GM19240 (cell line): Measurements from ENCODE around the gene TMEM41A.
"Not testable (repeated sequence)": the region's sequence is repeated elsewhere in the genome, so short reads cannot be mapped to it uniquely, and the experiment has no call there.

Source experiments
- DNase-seq: peaks from one replicate; pipeline ENCODE4 v3.0.0; 2011; ENCODE audit warnings: low spot score; ENCODE audit not compliant: insufficient read length

The TMEM41A gene

GRCh38 chr3:185489462-185489861, 9.4 kb downstream of the TMEM41A start:
- no peak for DNase-seq

DNA sequence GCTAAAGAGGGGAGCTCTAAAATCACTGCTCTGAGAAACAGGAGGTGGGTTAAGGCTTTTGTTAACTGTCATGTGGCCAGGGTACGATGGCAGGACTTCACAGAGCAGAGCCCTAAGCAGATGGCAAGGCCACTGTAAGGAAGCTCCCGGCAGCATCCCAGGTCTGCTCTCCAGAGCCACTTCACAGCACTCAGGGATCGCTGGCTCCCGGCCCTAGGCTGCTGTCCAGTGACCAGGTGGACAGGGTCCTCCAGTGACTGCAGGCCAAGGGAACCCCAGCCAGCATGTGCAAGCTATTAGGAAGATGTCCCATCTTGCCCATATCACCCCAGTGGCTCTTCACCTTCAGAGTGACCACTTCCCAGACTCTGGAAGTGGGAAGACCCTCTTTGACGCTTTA, 10.4 kb downstream of the TMEM41A start:
- no peak for DNase-seq

DNA sequence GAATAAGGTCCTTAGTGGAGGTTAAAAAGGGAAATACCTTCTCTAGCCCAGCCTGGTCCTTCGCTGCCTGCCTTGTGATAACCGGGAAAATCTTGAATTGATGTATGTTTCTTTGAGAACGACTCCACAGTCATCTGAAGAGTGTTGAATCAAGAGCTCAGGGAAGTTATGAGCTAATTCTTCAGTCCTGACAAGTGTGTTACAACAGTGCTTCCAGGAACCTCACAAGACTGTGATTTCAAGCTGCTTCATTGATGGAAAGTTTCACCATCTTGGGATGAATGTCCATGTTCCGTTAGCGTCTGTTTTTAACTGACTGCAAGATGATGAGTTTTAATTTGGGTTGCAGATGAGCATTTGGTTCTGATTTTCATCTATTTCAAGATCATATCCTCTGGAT, 12.4 kb downstream of the TMEM41A start:
- DNase-seq, result no peak

GRCh38 chr3:185484296-185484695, 14.5 kb downstream of the TMEM41A start:
- no peak for DNase-seq

DNA sequence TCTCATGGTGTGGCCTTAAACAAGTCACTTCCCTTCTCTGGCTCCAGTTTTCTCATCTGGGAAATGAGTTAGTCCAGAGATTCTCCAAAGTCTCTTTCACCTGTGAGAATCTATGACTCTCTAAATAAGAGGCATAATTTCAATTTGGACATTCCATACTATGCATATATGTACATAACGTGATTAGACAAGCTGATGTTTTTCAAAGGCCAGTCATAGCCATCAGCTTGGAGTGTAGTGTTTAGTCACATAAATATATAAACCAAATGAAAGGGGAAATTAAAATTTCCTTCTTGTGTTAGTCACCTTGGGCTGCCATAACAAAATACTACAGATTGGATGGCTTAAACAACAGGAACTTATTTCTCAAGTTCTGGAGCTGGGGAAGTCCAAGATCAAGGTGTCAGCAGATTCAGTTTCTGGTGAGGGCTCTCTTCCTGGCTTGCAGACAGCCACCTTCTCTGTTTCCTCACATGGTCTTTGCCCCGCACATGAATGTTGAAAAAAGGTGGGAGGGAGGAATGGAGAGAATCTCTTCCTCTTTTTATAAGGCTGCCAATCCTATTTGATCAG, 19.4 kb downstream of the TMEM41A start:
- no peak for DNase-seq

- no peak for DNase-seq
These were observed 21.5 kb downstream of the TMEM41A start for GRCh38 chr3:185477316-185477715.

DNA sequence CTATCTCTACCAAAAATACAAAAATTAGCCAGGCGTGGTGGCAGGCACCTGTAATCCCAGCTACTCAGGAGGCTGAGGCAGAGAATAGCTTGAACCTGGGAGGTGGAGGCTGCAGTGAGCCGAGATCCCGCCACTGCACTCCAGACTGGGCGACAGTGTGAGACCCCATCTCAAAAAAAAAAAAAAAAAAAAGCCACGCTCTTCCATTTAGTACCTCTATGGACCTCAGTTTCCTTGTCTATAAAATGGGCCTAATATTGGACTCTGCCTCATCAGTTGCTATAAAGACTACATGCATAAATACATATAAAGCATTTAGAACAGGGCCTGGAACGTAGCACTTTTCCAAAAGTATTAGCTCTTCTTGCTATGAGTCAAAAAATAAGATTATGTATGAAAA, 23.9 kb downstream of the TMEM41A start:
- DNase-seq, result not testable (repeated sequence)

- no peak for DNase-seq
These were observed 25.5 kb downstream of the TMEM41A start for GRCh38 chr3:185473290-185473815.

DNA sequence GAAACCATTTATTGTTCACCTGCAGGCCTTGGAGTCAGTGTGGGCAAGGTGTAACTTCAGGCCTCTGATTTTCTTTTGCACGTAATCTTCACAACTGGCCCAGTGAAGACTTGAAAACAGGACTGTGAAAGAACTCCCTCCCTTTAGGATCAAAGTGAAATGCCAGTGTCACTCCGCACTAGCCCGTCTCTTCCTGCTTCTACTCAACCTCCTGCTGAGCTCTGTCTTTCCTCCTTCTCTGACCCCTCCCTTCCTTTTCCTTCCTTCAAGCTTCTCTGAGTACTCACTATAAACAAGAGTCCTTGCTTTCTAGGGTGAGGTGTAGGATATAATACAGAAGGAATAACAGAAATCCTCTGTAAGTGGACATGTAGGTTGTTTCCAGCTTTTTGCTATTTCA, 28.5 kb downstream of the TMEM41A start:
- DNase-seq, result no peak

- DNase-seq, result no peak
These were observed 29.3 kb downstream of the TMEM41A start for GRCh38 chr3:185469542-185469941.

DNA sequence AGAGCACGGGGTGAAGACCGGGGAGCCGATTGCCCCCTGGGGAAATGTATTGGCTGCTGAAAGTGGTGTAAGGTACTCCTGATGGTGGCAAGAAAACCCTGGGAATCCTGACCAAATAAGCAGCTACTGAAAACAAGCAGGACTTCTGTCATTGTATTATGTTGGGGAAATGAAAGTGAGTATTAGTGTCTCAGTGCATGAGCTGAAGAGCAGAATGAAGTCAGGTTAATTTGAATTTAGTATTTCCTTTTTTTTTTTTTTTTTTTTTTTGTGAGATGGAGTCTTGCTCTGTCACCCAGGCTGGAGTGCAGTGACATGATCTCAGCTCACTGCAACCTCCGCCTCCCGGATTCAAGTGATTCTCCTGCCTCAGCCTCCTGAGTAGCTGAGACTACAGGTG, 32.7 kb downstream of the TMEM41A start:
- DNase-seq, result not testable (repeated sequence)

DNA sequence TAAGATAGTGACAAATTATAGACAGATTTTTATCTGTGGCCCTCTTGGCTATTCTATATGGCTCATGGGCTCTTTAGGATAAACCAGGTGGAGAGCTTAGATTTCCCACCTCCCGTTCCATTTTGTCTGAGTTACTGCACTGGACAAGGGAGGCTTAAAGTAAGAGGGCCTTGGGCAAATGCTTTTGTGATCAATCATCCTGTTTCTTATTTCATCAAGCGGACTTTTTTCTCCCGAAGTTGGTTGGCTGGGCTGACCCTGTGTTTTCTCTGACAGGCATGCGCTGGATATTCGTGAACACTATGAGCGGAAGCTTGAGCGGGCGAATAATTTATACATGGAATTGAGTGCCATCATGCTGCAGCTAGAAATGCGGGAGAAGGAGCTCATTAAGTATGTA, 33.4 kb downstream of the TMEM41A start:
- no peak for DNase-seq

GRCh38 chr3:185460719-185461350, 38.0 kb downstream of the TMEM41A start:
- DNase-seq, result no peak

DNA sequence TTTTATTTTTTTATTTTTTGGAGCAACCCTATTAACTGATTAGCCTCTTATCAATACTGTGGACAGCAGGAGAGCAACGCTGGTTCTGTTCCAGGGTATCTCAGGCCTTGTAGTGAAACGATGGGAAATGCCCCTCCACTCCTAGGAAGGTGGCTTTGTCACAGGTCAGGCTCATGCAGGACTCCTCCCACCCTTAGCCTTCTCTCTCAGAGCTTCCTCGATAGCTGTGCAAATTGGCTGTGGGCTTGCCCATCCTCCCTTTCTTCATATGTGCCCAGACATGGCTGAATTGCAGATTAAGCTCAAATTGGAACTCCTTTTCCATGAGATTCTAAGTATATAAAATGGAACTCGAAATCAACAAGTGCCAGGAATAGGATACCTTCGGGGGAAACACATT, 38.5 kb downstream of the TMEM41A start:
- DNase-seq, result no peak

GRCh38 chr3:185457376-185457775, 41.5 kb downstream of the TMEM41A start:
- DNase-seq, result no peak

DNA sequence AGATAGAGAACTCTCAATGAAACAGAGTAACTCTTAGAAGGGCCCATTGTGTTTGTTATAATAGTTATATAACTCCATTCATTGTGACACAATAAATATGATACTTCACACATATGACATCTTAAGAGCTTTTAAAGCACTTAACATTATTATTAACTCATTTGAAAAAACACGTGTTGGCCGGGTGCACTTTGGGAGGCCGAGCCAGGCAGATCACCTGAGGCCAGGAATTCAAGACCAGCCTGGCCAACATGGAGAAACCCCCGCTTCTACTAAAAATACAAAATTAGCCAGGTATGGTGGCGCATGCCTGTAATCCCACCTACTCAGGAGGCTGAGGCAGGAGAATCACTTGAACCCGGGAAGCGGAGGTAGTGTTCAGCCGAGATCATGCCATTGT, 47.4 kb downstream of the TMEM41A start:
- DNase-seq, result not testable (repeated sequence)

- DNase-seq, result no peak
These were observed 50.7 kb downstream of the TMEM41A start for GRCh38 chr3:185448107-185448506.

DNA sequence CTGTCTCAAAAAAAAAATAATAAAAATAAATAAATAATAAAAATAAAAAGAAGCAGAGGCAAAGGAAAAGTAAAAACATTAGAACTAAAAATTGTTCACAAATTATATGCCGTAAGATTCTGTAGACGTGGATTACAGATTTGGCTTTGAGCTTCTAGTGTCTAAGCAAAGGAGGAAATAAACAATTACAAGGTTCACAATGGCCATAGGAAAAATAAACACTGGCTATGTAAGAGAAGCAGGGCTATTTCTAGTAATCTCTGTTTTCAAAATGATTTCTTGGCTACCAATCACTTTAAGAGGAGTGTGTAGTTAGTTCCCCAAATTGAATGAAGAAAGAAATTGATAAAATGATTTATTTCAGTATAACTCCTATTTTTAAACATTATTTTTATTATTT, 54.5 kb downstream of the TMEM41A start:
- DNase-seq, result no peak

GRCh38 chr3:185442031-185442430, 56.8 kb downstream of the TMEM41A start:
- no peak for DNase-seq

DNA sequence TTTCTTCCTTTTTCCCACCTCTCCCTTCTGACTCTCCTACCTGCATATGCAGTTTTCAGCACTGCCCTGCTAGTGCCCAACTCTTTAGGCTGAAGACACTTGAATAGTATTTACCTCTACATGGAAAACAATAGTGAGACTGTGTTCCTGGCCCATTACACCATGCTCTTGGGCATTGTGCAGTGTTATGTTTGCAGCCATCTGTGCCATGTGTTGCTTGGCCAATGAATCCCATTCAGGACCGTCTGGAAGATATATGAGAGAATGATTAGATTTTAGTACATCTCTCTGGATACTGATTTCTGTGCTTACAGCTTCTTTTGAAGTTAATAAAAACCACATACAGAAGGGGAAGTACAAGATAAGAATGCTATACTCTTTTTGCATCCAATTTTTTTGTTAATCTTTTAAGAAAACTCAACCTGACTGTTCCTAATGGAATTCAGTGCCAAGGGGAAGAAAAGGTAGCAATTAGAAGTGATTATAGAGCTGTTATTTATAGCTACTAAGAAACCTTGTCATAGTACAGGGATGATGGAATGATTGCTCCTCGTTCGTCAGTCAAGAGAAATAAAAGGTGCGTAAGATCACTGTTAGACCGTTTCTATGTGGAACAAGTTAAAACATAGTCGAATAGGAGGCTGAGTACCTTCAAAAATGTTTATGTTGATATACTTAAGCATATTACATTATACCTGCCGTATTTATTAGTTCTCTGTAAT, 58.9 kb downstream of the TMEM41A start:
- no peak for DNase-seq
